Neural cell (in vitro differentiated cells): ENCODE measurements around the gene CEP128. TPM values are rescaled to one million over a fixed set of nuclear protein-coding genes. Genes with fewer than 3 reads are reported as not detected.

ENCODE experiments used
- H2AFZ ChIP-seq: fragments of 200-600, 300-800 bp; sonication (generic), shearing (Covaris generic); 2 replicates; pipeline ENCODE4 v1.6.0; 2014; ENCODE audit warnings: low read depth, mild to moderate bottlenecking, antibody characterized with exemption, low read length, moderate library complexity
- H3F3A ChIP-seq: fragments of 200-600 bp; shearing (Covaris generic); 2 replicates; pipeline ENCODE4 v1.6.1; 2016; ENCODE audit warnings: mild to moderate bottlenecking, moderate library complexity, mixed read lengths, antibody characterized with exemption, low read length; ENCODE audit not compliant: insufficient read depth, poor library complexity, severe bottlenecking
- H3K27ac ChIP-seq: fragments of 200-600, 300-800 bp; sonication (generic), shearing (Covaris generic); 2 replicates; pipeline ENCODE4 v1.5.1; 2014; ENCODE audit warnings: mild to moderate bottlenecking, low read length, moderate library complexity
- H3K27me3 ChIP-seq: fragments of 300-800, 200-600 bp; sonication (generic), shearing (Covaris generic); 2 replicates; pipeline ENCODE4 v1.6.0; 2014; ENCODE audit warnings: mild to moderate bottlenecking, low read depth, low read length, moderate library complexity; ENCODE audit not compliant: insufficient read depth
- H3K36me3 ChIP-seq: fragments of 300-800, 200-600 bp; sonication (generic), shearing (Covaris generic); 2 replicates; pipeline ENCODE4 v1.5.1; 2014; ENCODE audit warnings: mild to moderate bottlenecking, antibody characterized with exemption, low read length, moderate library complexity; ENCODE audit not compliant: insufficient read depth
- H3K4me2 ChIP-seq: fragments of 300-800, 200-600 bp; sonication (generic), shearing (Covaris generic); 2 replicates; pipeline ENCODE4 v1.6.0; 2014; ENCODE audit warnings: mild to moderate bottlenecking, low read length
- H3K4me3 ChIP-seq: fragments of 300-800, 200-600 bp; sonication (generic), shearing (Covaris generic); 2 replicates; pipeline ENCODE4 v1.5.1; 2014; ENCODE audit warnings: mild to moderate bottlenecking, low read length, moderate library complexity
- H3K79me2 ChIP-seq: fragments of 200-600 bp; shearing (Covaris generic); replicated peaks from 2 replicates; pipeline ENCODE4 v1.6.0; 2014; ENCODE audit warnings: mild to moderate bottlenecking, low read length, moderate library complexity; ENCODE audit not compliant: insufficient read depth
- H3K9ac ChIP-seq: fragments of 300-800, 200-600 bp; sonication (generic), shearing (Covaris generic); 2 replicates; pipeline ENCODE4 v1.6.1; 2016; ENCODE audit warnings: mild to moderate bottlenecking, low read length, mixed read lengths
- H3K9me2 ChIP-seq: fragments of 200-600 bp; shearing (Covaris generic); 2 replicates; pipeline ENCODE4 v1.6.1; 2016; ENCODE audit warnings: mild to moderate bottlenecking, low read length, mixed read lengths; ENCODE audit not compliant: insufficient read depth
- H3K9me3 ChIP-seq: fragments of 200-600, 300-800 bp; sonication (generic), shearing (Covaris generic); 2 replicates; pipeline ENCODE4 v1.6.1; 2016; ENCODE audit warnings: mild to moderate bottlenecking, mixed run types, low read length, moderate library complexity, mixed read lengths
- H4K20me1 ChIP-seq: fragments of 200-600 bp; shearing (Covaris generic); 2 replicates; pipeline ENCODE4 v1.6.1; 2016; ENCODE audit warnings: mild to moderate bottlenecking, mixed run types; ENCODE audit not compliant: insufficient read depth
- CTCF ChIP-seq: fragments of 450-650 bp; IDR thresholded peaks from 2 replicates; pipeline ENCODE4 v1.5.1; 2014; ENCODE audit warnings: antibody characterized with exemption, mild to moderate bottlenecking, moderate library complexity; ENCODE audit not compliant: poor library complexity, severe bottlenecking
- EP300 ChIP-seq: fragments of 450-650 bp; conservative IDR thresholded peaks from 2 replicates; pipeline ENCODE4 v1.6.1; 2014; ENCODE audit warnings: antibody characterized with exemption, mild to moderate bottlenecking, moderate library complexity; ENCODE audit not compliant: poor library complexity, severe bottlenecking
- EZH2 ChIP-seq: fragments of 200-600, 300-800 bp; shearing (Covaris generic), sonication (generic); IDR thresholded peaks from 2 replicates; pipeline ENCODE4 v1.6.1; 2014; ENCODE audit warnings: antibody characterized with exemption, low read length, borderline replicate concordance, mild to moderate bottlenecking; ENCODE audit not compliant: insufficient read depth, poor library complexity, severe bottlenecking
- MXI1 ChIP-seq: fragments of 450-650 bp; conservative IDR thresholded peaks from 2 replicates; pipeline ENCODE4 v1.6.1; 2014; ENCODE audit warnings: antibody characterized with exemption, mild to moderate bottlenecking; ENCODE audit not compliant: poor library complexity, severe bottlenecking
- POLR2AphosphoS5 ChIP-seq: IDR thresholded peaks from 2 replicates; pipeline ENCODE4 v1.6.1; 2012
- RAD21 ChIP-seq: fragments of 450-650 bp; conservative IDR thresholded peaks from 2 replicates; pipeline ENCODE4 v1.6.1; 2014; ENCODE audit warnings: antibody characterized with exemption, mild to moderate bottlenecking, moderate library complexity
- REST ChIP-seq: IDR thresholded peaks from 2 replicates; pipeline ENCODE4 v1.6.1; 2012; ENCODE audit warnings: borderline replicate concordance
- SMC3 ChIP-seq: fragments of 450-650 bp; conservative IDR thresholded peaks from 2 replicates; pipeline ENCODE4 v1.6.1; 2014; ENCODE audit warnings: antibody characterized with exemption, mild to moderate bottlenecking, moderate library complexity; ENCODE audit not compliant: poor library complexity
- TAF1 ChIP-seq: IDR thresholded peaks from 2 replicates; pipeline ENCODE4 v1.6.1; 2012; ENCODE audit warnings: low read depth
- polyA plus RNA-seq: library from polyadenylated mRNA; depleted of rRNA; stranded (reverse); fragments of >200 nt; gene quantifications from 2 replicates; pipeline ENCODE4 v1.2.3, GENCODE V29; 2014

The CEP128 gene
- polyA plus RNA-seq, 1 donor from 2014 or later = 5.5 TPM

DNA sequence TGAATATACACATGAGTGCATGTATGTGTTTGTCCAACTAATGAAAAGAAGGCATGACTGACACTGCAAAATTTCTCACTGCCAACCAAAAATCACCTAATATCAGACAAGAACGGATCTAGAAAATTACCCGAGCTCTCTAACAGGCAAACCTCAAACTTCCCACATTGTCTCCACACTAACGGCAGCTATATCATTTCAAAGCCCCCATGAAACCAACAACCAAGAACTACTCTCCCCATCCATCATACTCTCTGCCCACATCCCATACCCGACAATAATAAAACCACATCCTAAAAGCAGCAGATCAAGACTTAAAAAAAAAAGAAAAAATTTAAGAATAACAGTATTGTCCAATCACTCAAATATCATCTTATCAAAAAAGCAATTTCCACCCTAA is 227.1 kb downstream of the CEP128 start:
- Histone ChIP-seq H3K27ac (no peak overlapping the region), H4K20me1 (no peaks in the 10 kb centered on the region), H3K79me2 (no peaks in the 10 kb centered on the region), H3K9me3 (no peaks in the 10 kb centered on the region), H2AFZ (no peak overlapping the region), H3K9me2 (no peaks in the 10 kb centered on the region), H3F3A (no peaks in the 10 kb centered on the region), H3K27me3 (no peaks in the 10 kb centered on the region), H3K36me3 (no peaks in the 10 kb centered on the region), H3K9ac (no peak overlapping the region), H3K4me2 (no peak overlapping the region), H3K4me3 (no peak overlapping the region)
- TF ChIP-seq MXI1 (no peak), CTCF (no peak), RAD21 (no peak), SMC3 (no peak), REST (no peak)

- no peak for TF ChIP-seq POLR2AphosphoS5
- TF ChIP-seq REST = no peak
- no peak for TF ChIP-seq MXI1
- no peak for TF ChIP-seq SMC3
- no peak for TF ChIP-seq CTCF
- TF ChIP-seq TAF1 = no peak
- TF ChIP-seq EZH2 = no peak
- TF ChIP-seq RAD21 = no peak
- TF ChIP-seq EP300 = no peak
- Histone ChIP-seq H3K27ac (no peak overlapping the region), H3K9ac (no peak overlapping the region), H3K36me3 (no peaks in the 10 kb centered on the region), H3K9me3 (no peaks in the 10 kb centered on the region), H3K79me2 (no peaks in the 10 kb centered on the region), H3K9me2 (no peaks in the 10 kb centered on the region), H2AFZ (no peak overlapping the region), H3F3A (no peaks in the 10 kb centered on the region), H4K20me1 (no peaks in the 10 kb centered on the region), H3K4me3 (no peak overlapping the region), H3K27me3 (no peaks in the 10 kb centered on the region), H3K4me2 (no peak overlapping the region)
Observed at GRCh38 chr14:80713076-80713850, 228.3 kb downstream of the CEP128 start.
